ENCODE measurements around the gene APEX1.
"Not testable (repeated sequence)": the region's sequence is repeated elsewhere in the genome, so short reads cannot be mapped to it uniquely, and the experiment has no call there.

The APEX1 gene

DNA sequence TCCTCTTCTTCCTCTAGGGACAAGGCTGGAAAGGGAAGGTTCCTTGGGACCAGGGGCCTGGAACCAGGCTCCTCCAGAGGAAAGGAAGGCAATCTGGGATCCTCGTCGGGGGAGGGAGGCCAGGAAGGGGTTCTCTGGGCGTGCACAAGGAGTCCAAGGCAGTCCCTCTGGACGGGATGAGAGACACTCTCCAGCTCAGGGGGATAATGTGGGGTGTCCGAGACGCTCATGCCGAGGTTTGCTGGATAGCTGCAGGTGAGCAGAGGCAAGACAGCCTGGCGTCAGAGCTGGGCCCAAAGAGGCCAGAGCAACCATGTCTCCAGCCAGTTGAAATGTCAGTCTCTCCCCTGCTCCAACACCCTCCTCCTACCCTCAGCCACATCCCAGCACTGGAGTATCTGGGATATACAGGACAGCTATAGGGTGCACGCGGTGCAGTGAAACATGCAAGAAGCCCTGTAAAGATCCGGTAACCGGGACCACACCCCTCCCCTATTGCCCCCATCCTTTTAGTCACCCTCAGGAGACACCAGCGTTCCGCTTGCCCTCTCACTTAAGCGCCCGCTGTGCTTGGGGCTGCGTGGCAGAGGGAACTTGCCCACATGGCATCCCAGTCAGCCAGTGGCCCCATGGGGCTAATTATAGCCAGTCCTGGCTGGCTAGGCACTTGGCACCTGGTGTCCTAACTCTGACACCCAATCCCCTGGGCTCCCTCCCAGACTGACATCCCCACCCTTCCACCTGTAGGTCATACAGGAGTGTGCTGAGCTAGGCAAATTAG is 19.3 kb upstream of the APEX1 start, which contains the start of gene KLHL33:
Gene KLHL33 (minus strand): TSS at position 585 of the 781 bp plus-strand sequence. CDS start 355 bp downstream, at position 230.
- DNase-seq (ENCODE audit: low spot score): no peak

DNA sequence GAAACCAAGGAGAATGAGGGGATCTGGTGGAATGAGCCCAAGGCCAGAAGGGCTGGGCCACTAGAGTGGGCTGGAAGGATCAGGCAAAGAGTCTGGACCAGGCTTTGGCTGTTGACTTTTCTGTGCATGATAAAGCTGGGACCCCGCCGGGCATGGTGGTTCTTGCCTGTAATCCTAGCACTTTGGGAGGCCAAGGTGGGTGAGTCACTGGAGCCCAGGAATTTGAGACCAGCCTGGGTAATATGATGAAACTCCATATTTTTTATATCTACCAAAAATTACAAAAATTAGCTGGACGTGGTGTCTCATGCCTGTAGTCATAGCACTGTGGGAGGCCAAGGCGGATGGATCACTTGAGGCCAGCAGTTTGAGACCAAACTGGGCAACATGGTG is 18.7 kb upstream of the APEX1 start:
- DNase-seq (ENCODE audit: low spot score): no peak

DNA sequence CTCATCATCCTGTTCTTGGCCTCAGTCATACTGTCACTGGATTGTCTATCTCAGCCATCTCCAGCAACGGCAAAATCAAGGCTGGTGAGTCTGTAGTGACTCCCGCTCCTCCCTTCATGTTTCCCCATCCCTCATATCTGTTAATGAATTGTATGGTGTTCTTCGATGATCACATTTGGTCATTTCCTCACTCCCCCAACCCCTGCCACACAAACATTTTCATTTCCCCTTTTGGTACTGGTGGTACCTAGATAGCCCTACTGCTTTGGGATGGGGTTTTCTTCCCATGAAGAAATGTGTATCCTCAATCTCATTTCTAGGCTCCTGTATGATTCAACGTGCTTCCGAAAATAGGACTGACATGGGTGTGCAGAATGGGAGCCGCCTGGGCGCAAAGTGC is 16.4 kb upstream of the APEX1 start:
- no peak for DNase-seq (ENCODE audit: low spot score)

DNA sequence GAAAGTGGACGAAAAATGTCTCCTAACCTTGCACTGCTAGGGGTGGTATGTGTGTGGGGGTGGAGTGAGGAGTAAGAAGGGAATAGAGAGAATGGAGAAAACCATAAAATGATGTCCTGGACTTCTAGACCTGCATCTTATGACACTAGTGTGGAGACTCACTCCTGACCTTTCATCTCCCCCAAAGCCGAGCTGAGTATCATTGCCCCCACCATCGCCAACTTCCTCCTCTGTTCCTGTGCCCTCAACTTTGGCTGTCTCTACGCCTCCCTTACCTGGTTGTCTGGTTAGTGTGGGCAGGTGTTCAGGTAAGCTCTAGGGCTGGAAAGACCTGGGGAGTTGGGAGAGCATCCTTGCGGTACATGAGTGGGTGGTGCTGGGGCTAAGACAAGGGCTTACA is 14.6 kb upstream of the APEX1 start:
- DNase-seq (ENCODE audit: low spot score): no peak

DNA sequence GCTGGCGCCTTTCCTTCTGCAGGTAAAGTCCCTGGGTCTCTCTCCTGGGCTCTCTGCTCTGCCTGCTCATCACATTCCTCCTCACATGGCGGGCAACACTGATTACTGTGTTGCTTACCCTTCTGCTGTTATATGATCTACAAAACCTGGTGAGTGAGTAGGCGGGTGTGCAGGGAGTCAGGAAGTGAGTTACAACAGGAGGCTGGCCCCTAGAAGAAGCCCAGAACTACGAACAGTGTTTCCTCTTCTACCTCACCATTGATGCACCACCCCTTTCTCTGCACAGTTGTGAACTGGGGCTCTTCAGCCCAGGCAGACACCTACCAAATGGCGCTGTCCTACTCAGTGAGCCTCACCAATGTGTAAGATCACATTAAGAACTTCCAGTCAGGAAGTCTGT is 14.1 kb upstream of the APEX1 start:
- DNase-seq (ENCODE audit: low spot score): no peak

DNA sequence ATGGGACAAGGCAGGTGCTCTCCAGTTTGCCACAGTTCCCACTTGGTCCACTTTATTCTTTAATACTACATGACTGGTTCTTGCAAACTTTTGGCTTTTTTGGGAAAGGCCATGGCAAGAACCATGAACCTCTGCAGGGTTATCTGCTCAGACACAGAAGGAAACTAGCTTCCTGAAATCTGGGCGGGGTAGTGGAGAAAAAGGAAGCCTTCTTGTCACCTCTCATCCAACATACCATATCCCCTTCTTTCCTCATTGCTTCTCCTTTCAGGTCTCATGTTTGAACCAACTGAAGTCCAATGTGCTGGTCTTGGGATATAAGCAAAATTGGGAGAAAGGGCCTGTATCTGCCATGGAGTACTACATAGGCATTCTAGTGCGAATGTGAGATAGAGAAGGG is 13.6 kb upstream of the APEX1 start:
- DNase-seq (ENCODE audit: low spot score): no peak

DNA sequence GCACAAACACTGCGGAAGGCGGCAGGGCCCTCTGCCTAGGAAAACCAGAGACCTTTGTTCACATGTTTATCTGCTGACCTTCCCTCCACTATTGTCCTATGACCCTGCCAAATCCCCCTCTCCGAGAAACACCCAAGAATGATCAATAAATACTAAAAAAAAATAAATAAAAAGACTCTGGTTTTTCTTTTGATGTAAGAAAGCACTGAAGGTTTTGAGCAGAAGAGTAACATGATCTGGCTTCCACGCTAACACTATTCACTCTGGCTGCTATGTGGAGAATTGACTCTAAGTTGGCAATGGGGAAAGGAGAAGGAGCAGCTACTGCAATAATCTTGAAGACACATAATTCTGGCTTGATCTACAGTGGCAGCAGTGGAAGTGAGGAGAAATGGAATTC is 11.4 kb upstream of the APEX1 start:
- not testable (repeated sequence) for DNase-seq (ENCODE audit: low spot score)

DNA sequence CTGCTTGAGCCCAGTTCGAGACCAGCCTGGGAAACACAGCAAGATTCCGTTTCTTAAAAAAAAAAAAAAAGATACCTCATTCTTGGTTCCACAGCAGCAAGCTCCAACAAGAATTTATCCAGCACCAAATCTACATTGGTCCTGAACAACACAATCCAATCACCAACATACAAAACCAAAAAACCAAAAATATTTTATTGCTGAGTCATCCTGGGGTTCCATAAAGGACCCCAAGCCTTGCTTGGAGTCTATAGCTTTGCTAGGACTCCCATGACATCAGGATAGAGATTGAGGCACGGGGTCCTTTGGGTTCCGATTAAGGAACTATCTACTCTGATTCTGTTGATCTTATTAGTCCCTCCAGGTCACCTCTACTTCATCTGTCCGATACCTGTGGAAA is 8.1 kb upstream of the APEX1 start:
- no peak for DNase-seq (ENCODE audit: low spot score)

DNA sequence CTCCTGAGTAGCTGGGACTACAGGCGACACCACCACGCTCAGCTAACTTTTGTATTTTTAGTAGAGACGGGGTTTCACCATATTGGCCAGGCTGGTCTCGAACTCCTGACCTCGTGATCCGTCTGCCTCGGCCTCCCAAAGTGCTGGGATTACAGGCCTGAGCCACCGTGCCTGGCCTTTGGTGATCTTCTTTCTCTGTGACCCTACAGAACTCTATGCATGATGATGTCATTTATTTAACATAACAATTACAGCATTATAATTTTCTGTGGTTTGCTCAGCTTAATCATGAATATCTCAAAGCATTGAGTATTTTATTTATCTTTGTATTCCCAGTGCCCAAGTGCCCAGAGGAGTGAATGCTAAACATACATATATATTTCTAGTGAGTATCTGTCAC is 2.2 kb upstream of the APEX1 start:
- not testable (repeated sequence) for DNase-seq (ENCODE audit: low spot score)

DNA sequence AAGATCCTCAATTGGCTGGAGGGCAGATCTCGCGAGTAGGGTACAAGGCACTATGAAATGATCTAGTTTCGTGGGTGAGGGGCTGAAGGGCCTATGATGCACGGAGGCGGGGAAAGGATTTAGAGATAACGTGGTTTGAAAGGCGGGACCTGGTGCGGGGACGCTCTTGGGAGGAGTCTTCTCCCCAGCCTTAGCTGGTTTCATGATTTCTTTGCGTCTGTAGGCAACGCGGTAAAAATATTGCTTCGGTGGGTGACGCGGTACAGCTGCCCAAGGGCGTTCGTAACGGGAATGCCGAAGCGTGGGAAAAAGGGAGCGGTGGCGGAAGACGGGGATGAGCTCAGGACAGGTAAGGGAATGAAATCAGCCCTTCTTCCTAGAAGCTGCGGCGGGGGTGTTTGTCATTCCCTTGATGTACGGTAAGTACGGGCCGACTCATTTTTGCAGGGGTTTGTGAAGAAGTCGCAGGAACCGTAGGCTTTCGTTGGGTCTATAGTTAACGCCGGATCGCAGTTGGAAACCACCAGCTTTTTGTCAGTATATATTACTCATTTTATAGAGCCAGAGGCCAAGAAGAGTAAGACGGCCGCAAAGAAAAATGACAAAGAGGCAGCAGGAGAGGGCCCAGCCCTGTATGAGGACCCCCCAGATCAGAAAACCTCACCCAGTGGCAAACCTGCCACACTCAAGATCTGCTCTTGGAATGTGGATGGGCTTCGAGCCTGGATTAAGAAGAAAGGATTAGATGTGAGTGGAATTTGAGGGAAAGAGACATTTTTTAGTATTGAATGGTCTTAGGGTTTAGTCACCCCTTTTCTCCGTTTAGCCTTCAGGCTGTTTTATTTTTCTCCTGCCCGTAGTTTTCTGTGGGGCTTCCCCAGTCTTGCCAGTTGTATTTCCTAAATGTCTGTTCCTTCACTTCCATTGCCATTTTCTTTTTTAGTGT is 602 bp downstream of the APEX1 start:
- peak; percentile 82 for DNase-seq (ENCODE audit: low spot score)

DNA sequence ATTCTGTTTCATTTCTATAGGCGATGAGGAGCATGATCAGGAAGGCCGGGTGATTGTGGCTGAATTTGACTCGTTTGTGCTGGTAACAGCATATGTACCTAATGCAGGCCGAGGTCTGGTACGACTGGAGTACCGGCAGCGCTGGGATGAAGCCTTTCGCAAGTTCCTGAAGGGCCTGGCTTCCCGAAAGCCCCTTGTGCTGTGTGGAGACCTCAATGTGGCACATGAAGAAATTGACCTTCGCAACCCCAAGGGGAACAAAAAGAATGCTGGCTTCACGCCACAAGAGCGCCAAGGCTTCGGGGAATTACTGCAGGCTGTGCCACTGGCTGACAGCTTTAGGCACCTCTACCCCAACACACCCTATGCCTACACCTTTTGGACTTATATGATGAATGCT is 1.9 kb downstream of the APEX1 start:
- no peak for DNase-seq (ENCODE audit: low spot score)

DNA sequence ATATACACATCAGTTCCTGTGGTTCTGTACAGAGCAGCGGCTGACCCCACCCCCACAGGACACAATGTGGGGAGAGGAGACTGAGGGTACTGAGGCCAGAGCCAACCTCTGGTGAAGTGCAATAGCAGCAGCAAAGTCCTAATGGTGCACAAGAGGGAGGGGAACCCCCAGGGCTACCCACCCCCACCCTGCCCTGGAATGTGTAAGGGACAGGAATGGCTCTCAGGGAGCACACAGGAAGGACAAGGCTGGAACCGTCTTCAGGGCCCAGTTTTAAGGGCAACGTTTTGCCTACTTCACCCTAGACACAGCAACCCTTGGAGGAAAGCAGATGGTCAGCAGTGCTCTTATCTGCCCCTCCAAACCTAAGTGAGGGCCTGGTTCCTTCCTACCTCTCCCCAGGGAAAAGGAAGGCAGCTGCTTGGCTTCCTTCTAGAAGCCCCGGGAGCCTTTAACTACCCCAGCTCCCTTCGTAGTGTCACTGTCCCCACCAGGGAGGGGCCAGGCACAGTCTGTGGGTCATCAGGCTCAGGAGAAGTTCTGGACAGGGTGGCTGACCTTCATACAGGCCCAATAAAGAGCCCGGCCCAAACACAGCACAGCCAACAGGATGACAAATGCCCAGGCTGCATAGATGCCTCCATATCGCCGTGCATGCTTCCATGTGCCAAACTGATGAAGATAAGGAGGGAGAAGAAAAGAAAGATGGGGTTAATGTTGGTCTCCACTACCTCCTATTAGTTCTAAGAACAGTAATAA is 3.2 kb downstream of the APEX1 start:
- DNase-seq (ENCODE audit: low spot score): no peak

DNA sequence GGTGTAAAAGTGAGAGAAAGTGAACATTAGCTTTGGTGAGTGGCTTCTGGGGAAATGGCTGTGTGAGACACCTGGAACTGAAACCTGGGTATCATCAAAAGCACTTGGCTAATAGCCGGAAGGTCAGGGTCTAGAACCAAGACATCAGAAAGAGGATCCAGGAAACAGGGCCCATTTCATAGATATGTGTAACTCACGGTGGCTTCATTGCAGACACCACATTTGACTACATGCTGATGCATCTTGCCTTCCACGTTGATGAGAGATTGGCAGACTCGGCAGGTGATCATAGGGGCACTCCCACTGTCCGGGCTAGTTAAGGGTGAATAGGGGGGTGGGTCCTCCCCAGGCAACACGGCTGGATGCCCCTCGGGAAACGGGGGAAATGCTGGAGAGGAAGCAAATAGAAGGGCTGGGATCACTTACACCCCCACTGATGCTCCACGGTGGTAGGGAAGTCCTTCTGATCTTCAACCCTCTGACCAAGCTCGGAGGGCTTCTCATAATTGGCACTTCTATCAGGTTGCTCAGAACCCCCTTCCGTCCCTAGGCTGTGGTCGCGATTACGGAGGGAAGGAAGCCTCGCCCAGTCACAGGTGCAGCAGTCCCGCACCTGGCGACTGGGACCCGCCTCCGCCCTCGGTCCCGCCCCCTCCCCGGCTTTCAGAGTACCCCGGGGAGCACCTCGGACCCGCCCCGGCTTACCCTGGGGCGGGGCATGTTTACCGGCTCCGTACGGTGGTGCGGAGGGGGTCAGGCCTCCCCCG is 5.6 kb downstream of the APEX1 start:
- DNase-seq (ENCODE audit: low spot score): no peak

DNA sequence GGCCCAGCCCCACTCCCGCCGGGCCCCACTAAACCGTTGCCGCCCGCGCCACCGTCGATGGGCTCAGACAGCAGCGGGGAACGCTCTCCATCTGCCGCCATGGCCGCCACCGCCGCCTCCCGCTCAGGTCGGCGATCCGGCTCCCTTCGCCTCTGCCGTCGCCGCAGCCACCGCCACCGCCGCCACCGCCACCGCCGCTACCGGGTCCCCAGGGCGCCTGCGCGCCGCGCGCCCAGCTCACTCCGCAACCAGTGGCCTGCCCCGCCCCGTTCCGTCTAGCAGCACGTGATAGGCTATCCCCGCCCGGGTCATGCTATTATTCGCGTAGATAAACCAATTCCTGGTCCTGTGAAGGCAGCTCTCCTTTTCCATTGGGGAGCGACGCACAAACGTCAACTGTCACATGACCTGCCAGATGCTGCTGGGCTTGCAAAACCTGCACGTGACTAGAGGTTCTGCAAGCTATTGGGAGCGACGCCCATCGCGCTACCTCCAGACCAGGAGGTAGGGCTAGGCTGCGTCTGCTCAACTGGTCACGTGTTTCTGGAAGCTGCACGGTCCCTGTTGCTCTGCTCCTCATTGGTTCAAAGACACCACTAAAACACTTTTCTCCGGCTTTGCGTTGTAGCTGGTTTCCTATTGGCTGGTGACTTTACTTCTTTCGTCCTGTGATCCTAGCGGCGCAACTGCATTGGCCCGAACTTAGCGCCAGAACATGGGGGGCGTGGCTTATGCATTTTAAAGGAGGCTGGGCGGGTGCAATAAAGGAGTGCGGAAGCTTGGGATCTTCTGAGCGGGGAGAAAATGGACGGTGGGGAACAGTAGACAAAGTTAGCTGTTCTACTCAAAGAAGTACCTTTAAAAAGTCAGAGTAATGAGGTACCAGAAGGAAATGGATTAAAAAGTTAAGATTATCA is 6.5 kb downstream of the APEX1 start, which contains the start of gene PIP4P1:
Gene PIP4P1 (minus strand): TSS at position 210 of the 917 bp plus-strand sequence. CDS start 109 bp downstream, at position 101.
- DNase-seq (ENCODE audit: low spot score): peak; percentile 92

DNA sequence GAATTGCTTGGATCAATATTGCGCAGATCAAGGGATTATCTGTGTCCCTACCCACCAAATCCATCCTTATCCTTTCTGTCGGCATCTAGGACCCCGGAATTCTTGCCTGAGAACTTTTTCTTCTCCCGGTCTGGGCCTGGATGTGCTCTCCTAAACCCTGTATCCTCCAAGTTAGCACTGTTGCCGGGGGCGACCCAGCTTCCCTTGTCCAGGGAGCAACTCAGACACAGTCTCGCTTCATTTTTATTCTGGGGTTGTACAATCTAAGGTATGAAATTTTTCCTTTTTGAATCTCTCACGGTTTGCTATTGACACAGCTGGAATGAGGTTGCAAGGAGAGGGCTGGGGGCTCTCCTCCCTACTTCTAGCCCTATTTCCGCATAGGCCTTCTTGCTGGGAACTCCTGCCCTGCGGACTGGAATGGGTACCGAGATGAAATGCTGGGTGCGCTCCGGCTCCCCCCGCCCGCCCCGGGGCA is 13.8 kb downstream of the APEX1 start:
- DNase-seq (ENCODE audit: low spot score): peak; percentile 37

DNA sequence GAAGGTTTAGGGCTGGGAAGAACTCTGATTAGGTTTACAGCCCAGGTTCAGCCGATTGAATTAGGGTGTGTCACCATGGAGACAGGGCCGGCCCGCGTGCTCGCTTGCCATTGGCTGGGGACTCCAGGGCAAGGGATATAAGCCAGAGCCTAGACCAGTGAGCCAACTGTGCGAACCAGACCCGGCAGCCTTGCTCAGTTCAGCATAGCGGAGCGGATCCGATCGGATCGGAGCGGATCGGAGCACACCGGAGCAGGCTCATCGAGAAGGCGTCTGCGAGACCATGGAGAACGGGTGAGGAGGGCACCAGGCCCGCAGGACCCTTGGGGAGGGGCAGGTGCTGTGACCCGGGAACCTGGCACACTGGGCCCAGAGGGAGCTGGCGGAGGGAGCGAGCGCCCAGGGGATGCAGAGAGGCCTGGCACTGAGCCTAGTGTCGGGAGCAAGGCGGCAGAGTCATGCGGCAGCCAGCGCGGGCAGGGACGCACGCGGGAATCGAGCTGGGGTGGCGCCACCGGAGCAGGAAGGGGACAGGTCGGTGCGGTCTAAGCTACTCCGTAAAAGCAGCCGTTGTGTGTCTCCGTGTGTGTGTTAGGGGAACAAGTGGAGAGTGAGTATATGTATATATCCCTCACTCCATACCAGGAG is 14.3 kb downstream of the APEX1 start, which contains the start of gene PNP:
Gene PNP (plus strand): TSS at position 165 of the 648 bp plus-strand sequence. CDS start 119 bp downstream, at position 284.
- peak; percentile 96 for DNase-seq (ENCODE audit: low spot score)

DNA sequence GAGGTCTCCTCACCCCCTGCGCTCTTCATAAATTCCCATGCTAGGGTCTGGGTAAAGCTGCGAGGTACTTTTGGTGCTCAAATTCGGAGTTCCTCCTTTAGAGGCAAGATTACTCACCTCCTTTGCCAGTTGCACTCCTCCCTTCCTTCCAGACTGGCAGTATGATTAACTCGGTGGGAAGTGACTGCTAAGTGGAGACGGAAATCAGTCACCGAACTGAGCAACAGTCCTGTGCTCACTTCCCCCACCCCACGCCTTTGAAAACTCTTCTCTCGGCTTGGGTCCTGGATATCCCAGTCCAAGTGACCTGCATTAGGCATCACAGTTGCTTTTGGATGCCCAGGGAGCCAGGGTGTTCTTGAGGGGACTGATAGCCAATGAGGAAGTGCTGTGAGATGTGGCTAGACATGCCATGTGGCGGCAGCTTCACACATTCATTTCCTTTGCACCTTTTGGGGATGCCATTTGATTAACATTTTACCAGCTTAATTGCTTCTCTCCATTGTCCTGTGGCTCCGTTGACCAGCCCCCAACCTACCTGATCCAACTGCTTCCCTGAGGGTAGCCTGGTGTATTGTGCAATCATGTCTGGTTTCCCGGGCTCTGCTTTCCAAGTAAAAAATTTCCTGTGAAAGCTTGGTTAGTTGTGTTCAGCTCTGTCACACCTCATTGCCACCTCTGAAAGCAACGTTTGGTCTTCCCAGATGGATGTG is 15.0 kb downstream of the APEX1 start:
- DNase-seq (ENCODE audit: low spot score): peak; percentile 50

DNA sequence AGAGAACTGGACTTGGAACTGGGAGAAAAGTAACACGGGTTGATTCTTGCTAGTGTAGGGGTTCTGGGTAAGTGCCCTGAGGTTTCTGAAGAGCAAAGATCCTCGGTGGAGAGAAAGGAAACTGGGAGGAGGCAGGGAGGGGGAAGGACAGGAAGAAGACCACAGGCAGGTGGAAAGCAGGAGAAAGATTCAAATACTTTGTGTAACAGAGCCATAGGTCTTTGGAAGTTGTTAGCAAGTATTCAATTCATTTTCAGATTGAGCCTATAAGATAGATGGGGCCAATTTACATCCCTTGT is 15.5 kb downstream of the APEX1 start:
- DNase-seq (ENCODE audit: low spot score): no peak
